AG09309 (cell line): ENCODE results near the gene SLC22A23.

ENCODE experiments used
- DNase-seq: peaks from one replicate; pipeline ENCODE4 v3.0.0-alpha.2; 2010; ENCODE audit warnings: low read depth
- H3K4me3 ChIP-seq: 2 replicates; pipeline ENCODE4 v1.5.1; 2011; ENCODE audit warnings: mild to moderate bottlenecking, low read depth, low read length, moderate library complexity; ENCODE audit not compliant: control insufficient read depth
- CTCF ChIP-seq: IDR thresholded peaks from 2 replicates; pipeline ENCODE4 v1.5.1; 2011; ENCODE audit warnings: mild to moderate bottlenecking, low read depth, low read length, inconsistent platforms; ENCODE audit not compliant: insufficient read depth, control insufficient read depth; ENCODE audit errors: missing control alignments

Gene SLC22A23

DNA sequence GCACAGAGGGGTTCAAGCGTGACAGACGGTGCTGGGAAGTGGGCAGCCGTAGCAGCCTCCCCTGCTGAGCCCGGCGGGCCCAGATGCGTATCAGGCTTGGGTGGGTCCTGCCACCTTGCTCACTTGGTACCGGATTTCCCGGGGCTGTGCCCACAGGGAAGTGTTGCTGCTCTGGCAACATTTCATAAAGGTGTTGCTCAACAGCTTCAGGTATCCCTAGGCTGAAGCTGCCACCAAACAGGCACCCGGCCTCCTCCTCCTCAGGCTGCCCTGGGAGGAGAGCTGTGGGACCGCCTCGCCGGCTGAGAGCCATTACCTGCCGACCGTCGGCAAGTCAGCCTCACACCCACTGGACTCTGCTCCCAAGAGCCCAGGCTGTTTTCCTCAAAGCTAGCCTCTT, 186.6 kb downstream of the SLC22A23 start:
- no peak for DNase-seq
- H3K4me3 ChIP-seq, result no peak overlapping the region
- no peak for TF ChIP-seq CTCF

DNA sequence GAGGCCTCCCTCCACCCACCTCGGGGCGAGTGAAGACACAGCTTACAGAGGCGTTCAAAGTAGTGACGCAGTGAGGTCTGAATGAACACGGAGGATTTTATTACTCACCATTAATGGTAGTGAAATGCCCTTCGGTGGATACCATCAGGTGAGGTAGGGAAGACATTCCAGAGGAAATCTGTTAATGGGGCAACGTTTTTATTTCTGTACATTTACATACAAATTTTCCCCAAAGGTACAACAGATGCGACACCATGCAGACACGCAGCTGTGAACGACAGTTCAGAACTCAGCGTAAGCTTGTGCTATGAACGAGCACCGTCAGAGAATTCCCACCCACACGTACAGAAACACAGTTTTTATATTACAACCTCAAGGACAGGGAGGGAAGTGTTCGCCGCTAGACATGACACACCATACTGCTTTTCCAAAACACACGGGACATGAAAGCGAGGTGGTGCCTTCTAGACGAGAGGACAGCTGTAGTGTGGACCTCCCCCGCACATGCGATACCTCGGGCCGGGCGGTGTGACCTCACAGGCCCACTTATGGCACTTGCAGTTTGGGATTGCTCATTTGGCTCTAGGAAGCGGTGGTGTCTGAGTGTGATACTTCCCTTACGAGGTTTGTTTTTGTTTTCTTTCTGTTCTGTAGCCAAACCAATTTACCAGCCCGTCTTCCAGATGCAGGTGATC, 187.4 kb downstream of the SLC22A23 start:
- no peak for DNase-seq
- TF ChIP-seq CTCF, result no peak
- no peak overlapping the region for H3K4me3 ChIP-seq

- DNase-seq, result no peak
- no peak for TF ChIP-seq CTCF
- H3K4me3 ChIP-seq, result no peak overlapping the region
These were observed 188.2 kb downstream of the SLC22A23 start for GRCh38 chr6:3268680-3269079.

- H3K4me3 ChIP-seq, result no peak overlapping the region
- DNase-seq, result no peak
- TF ChIP-seq CTCF, result no peak
These were observed 189.7 kb downstream of the SLC22A23 start for GRCh38 chr6:3267162-3267561.

GRCh38 chr6:3266170-3266569, 190.7 kb downstream of the SLC22A23 start:
- TF ChIP-seq CTCF, result no peak
- no peak overlapping the region for H3K4me3 ChIP-seq
- DNase-seq, result no peak

- no peak for DNase-seq
- TF ChIP-seq CTCF, result no peak
- H3K4me3 ChIP-seq, result no peak overlapping the region
These were observed 191.2 kb downstream of the SLC22A23 start for GRCh38 chr6:3265671-3266070.
